ENCODE results near the gene CDCP1. TPM values are rescaled to one million over a fixed set of nuclear protein-coding genes. Genes with fewer than 3 reads are reported as not detected.

The CDCP1 gene
- total RNA-seq, 1 donor, result 0.31 TPM

Other genes with a start within 250 kb of the CDCP1 start
- 55.9 TPM for gene ZDHHC3, start 170.2 kb downstream of the CDCP1 start, total RNA-seq
- 19.7 TPM for gene EXOSC7, start 170.1 kb downstream of the CDCP1 start, total RNA-seq
- gene CLEC3B, start 120.1 kb downstream of the CDCP1 start, total RNA-seq, result 0.21 TPM
- 1.9 TPM for gene TMEM158, start 79.9 kb upstream of the CDCP1 start, total RNA-seq
- 17.1 TPM for gene LARS2, start 242.2 kb upstream of the CDCP1 start, total RNA-seq

Measured in mononuclear cell (primary cell).